IMR-90 (cell line): Measurements from ENCODE around the gene DOCK6. TPM values are rescaled to one million over a fixed set of nuclear protein-coding genes. Genes with fewer than 3 reads are reported as not detected.

Source experiments
- ATAC-seq: fragments of 200-7000 bp; cut with Tn5 transposase; 2 replicates; pipeline ENCODE4 v1.9.1; 2020; ENCODE audit warnings: low read depth, mild to moderate bottlenecking, moderate library complexity
- BruUV-seq: library from RNA; stranded (reverse); fragments of 400-500 nt; replicated peaks from 2 replicates; lab custom pipeline; 2021; lab: Mats Ljungman, UMichigan
- CTCF ChIA-PET: fragments of 300-600 bp; formaldehyde crosslinking; extraction: SDS; loops from one replicate; lab custom pipeline; 2021; ENCODE audit warnings: antibody characterized with exemption; lab: Yijun Ruan, JAX
- POLR2A ChIA-PET: fragments of 300-600 bp; sonication (Branson Sonifier 250); formaldehyde crosslinking; loops from one replicate; lab custom pipeline; 2022; ENCODE audit warnings: antibody characterized with exemption; ENCODE audit not compliant: unreplicated experiment; lab: Charles Lee
- DNase-seq: peaks from one replicate; pipeline ENCODE4 v3.0.0; 2013
- H2AFZ ChIP-seq: replicated peaks from 2 replicates; pipeline ENCODE3; 2013; ENCODE audit warnings: low read length, mild to moderate bottlenecking; ENCODE audit not compliant: poor library complexity
- H2AK5ac ChIP-seq: 2 replicates; pipeline ENCODE4 v1.6.1; 2013; ENCODE audit warnings: low read depth, low read length, inconsistent platforms
- H2AK9ac ChIP-seq: replicated peaks from 2 replicates; pipeline ENCODE3; 2013; ENCODE audit warnings: mild to moderate bottlenecking, low read depth, low read length, moderate library complexity; ENCODE audit not compliant: poor library complexity
- H2BK120ac ChIP-seq: 2 replicates; pipeline ENCODE4 v1.6.1; 2013; ENCODE audit warnings: low read depth, low read length, inconsistent platforms
- H2BK15ac ChIP-seq: 3 replicates; pipeline ENCODE4 v1.6.1; 2013; ENCODE audit warnings: low read depth, low read length, inconsistent platforms
- H2BK20ac ChIP-seq: 2 replicates; pipeline ENCODE4 v1.6.1; 2013; ENCODE audit warnings: low read depth, mild to moderate bottlenecking, inconsistent platforms, low read length, moderate library complexity
- H2BK5ac ChIP-seq: 2 replicates; pipeline ENCODE4 v1.6.1; 2013; ENCODE audit warnings: mild to moderate bottlenecking, low read depth, low read length, inconsistent platforms; ENCODE audit not compliant: poor library complexity, severe bottlenecking
- H3K14ac ChIP-seq: replicated peaks from 2 replicates; pipeline ENCODE4 v1.6.1; 2013; ENCODE audit warnings: low read depth, low read length, inconsistent platforms
- H3K18ac ChIP-seq: 2 replicates; pipeline ENCODE4 v1.6.1; 2013; ENCODE audit warnings: low read depth, low read length, control low read depth
- H3K23ac ChIP-seq: 2 replicates; pipeline ENCODE4 v1.6.1; 2013; ENCODE audit warnings: low read depth, low read length, inconsistent platforms
- H3K27ac ChIP-seq: 2 replicates; pipeline ENCODE4 v1.5.1; 2013; ENCODE audit warnings: mild to moderate bottlenecking, control low read depth, low read length; ENCODE audit not compliant: insufficient read depth
- H3K27me3 ChIP-seq: 2 replicates; pipeline ENCODE4 v1.6.1; 2013; ENCODE audit warnings: low read length; ENCODE audit not compliant: control insufficient read depth, insufficient read depth
- H3K36me3 ChIP-seq: 2 replicates; pipeline ENCODE4 v1.6.1; 2013; ENCODE audit warnings: low read length, mixed read lengths; ENCODE audit not compliant: control insufficient read depth, insufficient read depth
- H3K4ac ChIP-seq: 2 replicates; pipeline ENCODE4 v1.6.1; 2013; ENCODE audit warnings: low read depth, low read length, inconsistent platforms
- H3K4me1 ChIP-seq: 2 replicates; pipeline ENCODE4 v1.6.1; 2013; ENCODE audit warnings: low read length, mixed read lengths; ENCODE audit not compliant: control insufficient read depth, insufficient read depth
- H3K4me2 ChIP-seq: 2 replicates; pipeline ENCODE4 v1.6.1; 2013; ENCODE audit warnings: low read depth, mild to moderate bottlenecking, control low read depth, low read length, moderate library complexity
- H3K4me3 ChIP-seq: 2 replicates; pipeline ENCODE4 v1.5.1; 2013; ENCODE audit warnings: low read depth, mild to moderate bottlenecking, control low read depth, low read length, moderate library complexity; ENCODE audit not compliant: insufficient read depth
- H3K56ac ChIP-seq: 2 replicates; pipeline ENCODE4 v1.6.1; 2013; ENCODE audit warnings: low read length, inconsistent platforms; ENCODE audit not compliant: insufficient read depth; ENCODE audit errors: extremely low read depth
- H3K79me1 ChIP-seq, 2 experiments: 2 replicates each; pipeline ENCODE4 v1.6.1; 2013; ENCODE audit warnings: low read length in 2 of 2, inconsistent platforms in 1 of 2, low read depth in 1 of 2
- H3K9ac ChIP-seq: 2 replicates; pipeline ENCODE4 v1.6.1; 2013; ENCODE audit warnings: low read depth, low read length, control low read depth
- H3K9me1 ChIP-seq: 2 replicates; pipeline ENCODE4 v1.6.1; 2013; ENCODE audit warnings: low read length, inconsistent platforms; ENCODE audit not compliant: insufficient read depth
- H3K9me3 ChIP-seq: 2 replicates; pipeline ENCODE4 v1.6.1; 2013; ENCODE audit warnings: low read length; ENCODE audit not compliant: control insufficient read depth, insufficient read depth
- H4K20me1 ChIP-seq: 2 replicates; pipeline ENCODE4 v1.6.1; 2013; ENCODE audit warnings: low read length, inconsistent platforms; ENCODE audit not compliant: insufficient read depth
- H4K5ac ChIP-seq: 2 replicates; pipeline ENCODE4 v1.6.1; 2013; ENCODE audit warnings: mild to moderate bottlenecking, low read depth, low read length, control low read depth
- H4K8ac ChIP-seq, 2 experiments: 2 replicates each; pipeline ENCODE4 v1.6.1; 2013; ENCODE audit warnings: low read depth in 2 of 2, low read length in 2 of 2, control low read depth in 1 of 2, inconsistent platforms in 1 of 2
- H4K91ac ChIP-seq: 2 replicates; pipeline ENCODE4 v1.6.1; 2013; ENCODE audit warnings: low read depth, low read length, inconsistent platforms; ENCODE audit not compliant: insufficient read depth
- CHD1 ChIP-seq: IDR thresholded peaks from 2 replicates; pipeline ENCODE4 v1.6.1; 2012; ENCODE audit warnings: low read depth, low read length, improper control_type of control experiment
- CTCF ChIP-seq: conservative IDR thresholded peaks from 2 replicates; pipeline ENCODE4 v1.5.1; 2012; ENCODE audit warnings: mild to moderate bottlenecking, low read depth, low read length, improper control_type of control experiment
- FOS ChIP-seq: fragments of 150-350 bp; IDR thresholded peaks from 2 replicates; pipeline ENCODE4 v1.6.1; 2016; ENCODE audit warnings: low read depth, low read length
- MAFK ChIP-seq: IDR thresholded peaks from 2 replicates; pipeline ENCODE4 v1.6.1; 2012; ENCODE audit warnings: low read depth, low read length, improper control_type of control experiment
- MAZ ChIP-seq: IDR thresholded peaks from 2 replicates; pipeline ENCODE4 v1.6.1; 2012; ENCODE audit warnings: low read depth, mild to moderate bottlenecking, low read length, improper control_type of control experiment, moderate library complexity, borderline replicate concordance
- NFE2L2 ChIP-seq: fragments of 150-350 bp; IDR thresholded peaks from 2 replicates; pipeline ENCODE4 v1.6.1; 2016; ENCODE audit warnings: low read depth, mild to moderate bottlenecking, low read length
- POLR2A ChIP-seq: IDR thresholded peaks from 2 replicates; pipeline ENCODE4 v1.6.1; 2012; ENCODE audit warnings: mild to moderate bottlenecking, low read depth, low read length
- WGBS, 2 experiments: methylation state at CpG; one replicate each; pipeline versions ENCODE4 v1.1.5 to v1.1.7; 2013; ENCODE audit warnings: missing lambda C conversion rate in 2 of 2; ENCODE audit not compliant: insufficient read length in 1 of 2; ENCODE audit errors: extremely low coverage in 2 of 2; 5-methylcytosine and 5-hydroxymethylcytosine counted together
- dilution Hi-C: fragments of 300-500 bp; cut with HindIII; formaldehyde crosslinking; loops from one replicate; pipeline ENCODE4 v1.14.3; 2018; ENCODE audit warnings: low sequenced_read_pairs; ENCODE audit not compliant: unreplicated experiment
- in situ Hi-C: fragments of 300-500 bp; cut with MboI; formaldehyde crosslinking; loops from 3 replicates; pipeline ENCODE4 v1.14.3; 2019; ENCODE audit warnings: low sequenced_read_pairs, inconsistent platforms, mixed read lengths
- intact Hi-C: fragments of 100-400 bp; cut with micrococcal nuclease; formaldehyde crosslinking; loops from 2 replicates; pipeline ENCODE4 v1.10.0; 2022
- polyA plus RNA-seq, 3 experiments: library from polyadenylated mRNA; depleted of rRNA; stranded (reverse); fragments of >200 nt; gene quantifications; 2 replicates each; pipeline ENCODE4 v1.2.3, GENCODE V29; 2012; ENCODE audit warnings: low replicate concordance in 1 of 3
- total RNA-seq: library from RNA; depleted of rRNA; stranded (reverse); fragments of >200 nt; gene quantifications from 2 replicates; pipeline ENCODE4 v1.2.3, GENCODE V29; 2012

The DOCK6 gene
- total and polyA plus RNA-seq, 2 of the 4 experiments (the other 2 are of a cell fraction): 5.0 to 18.4 TPM

GRCh38 chr19:11273989-11274388 lies 11.7 kb upstream of the DOCK6 start:
- no peak overlapping the region for H2BK120ac ChIP-seq
- no peak overlapping the region for H3K27ac ChIP-seq
- in situ Hi-C loops (no loop called here), dilution Hi-C loops (no loop called here), intact Hi-C loops (no loop called here)
- peak overlapping the region; percentile 61 for H2AK9ac ChIP-seq
- H3K4me2 ChIP-seq: no peak overlapping the region
- H3K56ac ChIP-seq: no peak overlapping the region
- WGBS, 2 experiments: 86% methylated on average over 1 of the region's 5 CpGs; no CpG with 5 or more reads in 1 of the 2 experiments
- H3K14ac ChIP-seq: no peak overlapping the region
- H2BK15ac ChIP-seq: no peak overlapping the region
- H3K9me3 ChIP-seq: no peaks in the 10 kb centered on the region
- H2BK5ac ChIP-seq: no peak overlapping the region
- H3K9ac ChIP-seq: no peak overlapping the region
- H3K4me1 ChIP-seq: peaks cover 8% of the 10 kb centered on the region
- BruUV-seq: no TSS peak
- H2AFZ ChIP-seq: no peak overlapping the region
- no peaks in the 10 kb centered on the region for H3K9me1 ChIP-seq
- H4K5ac ChIP-seq: no peak overlapping the region
- H4K91ac ChIP-seq: no peak overlapping the region
- no peak overlapping the region for H2BK20ac ChIP-seq
- DNase-seq: no peak
- no peak overlapping the region for H3K23ac ChIP-seq
- ATAC-seq: no peak
- H3K27me3 ChIP-seq: peaks cover 2% of the 10 kb centered on the region
- H3K4ac ChIP-seq: no peak overlapping the region
- no peaks in the 10 kb centered on the region for H3K36me3 ChIP-seq
- CTCF ChIA-PET: interaction anchor here (1.0 kb wide), 1 partner anchor 11 kb away, joined by 3 read pairs; no protein-coding TSS in a partner anchor
- no peak overlapping the region for H4K8ac ChIP-seq
- no peak overlapping the region for H3K18ac ChIP-seq
- H3K4me3 ChIP-seq: no peak overlapping the region
- H4K20me1 ChIP-seq: no peaks in the 10 kb centered on the region
- POLR2A ChIA-PET: no interaction called here
- TF ChIP-seq FOS: no peak
- TF ChIP-seq NFE2L2: no peak
- no peak for TF ChIP-seq CHD1
- TF ChIP-seq MAZ: no peak
- TF ChIP-seq CTCF: no peak
- TF ChIP-seq POLR2A: no peak
- no peak for TF ChIP-seq MAFK
- H3K79me1 ChIP-seq: no peaks in the 10 kb centered on the region
- no peak overlapping the region for H2AK5ac ChIP-seq
